CD8-positive, alpha-beta memory T cell (primary cell): ENCODE measurements around the gene TEX47. TPM values are rescaled to one million over a fixed set of nuclear protein-coding genes. Genes with fewer than 3 reads are reported as not detected.

Experiments
- polyA plus RNA-seq: library from polyadenylated mRNA; unstranded; fragments of 300-500 nt; fragmentation: Illumina TruSeq; gene quantifications from one replicate; pipeline ENCODE4 v1.2.3, GENCODE V29; 2021
- total RNA-seq, 2 experiments: library from RNA; stranded (reverse); gene quantifications; one replicate each; pipeline ENCODE4 v1.2.3, GENCODE V29; 2021

The TEX47 gene
- total and polyA plus RNA-seq, 3 experiments from 2014 or later = not detected

Other genes with a start within 250 kb of the TEX47 start
- not detected for gene ZNF804B, start 36.0 kb downstream of the TEX47 start, total RNA-seq
- gene ZNF804B, start 36.0 kb downstream of the TEX47 start, polyA plus RNA-seq = not detected